Smooth muscle cell (in vitro differentiated cells): Measurements from ENCODE around the gene PSG7. TPM values are rescaled to one million over a fixed set of nuclear protein-coding genes. Genes with fewer than 3 reads are reported as not detected.
"Not testable (repeated sequence)": the region's sequence is repeated elsewhere in the genome, so short reads cannot be mapped to it uniquely, and the experiment has no call there.

ENCODE experiments used
- DNase-seq: peaks from one replicate; lab custom pipeline; 2025; ENCODE audit not compliant: unreplicated experiment; lab: John Stamatoyannopoulos, UW
- H2AFZ ChIP-seq: fragments of 200-600 bp; sonication (generic); 2 replicates; pipeline ENCODE4 v1.6.0; 2016; ENCODE audit warnings: antibody characterized with exemption, low read depth, mild to moderate bottlenecking
- H3F3A ChIP-seq: fragments of 200-600 bp; sonication (generic); 2 replicates; pipeline ENCODE4 v1.6.0; 2017; ENCODE audit warnings: antibody characterized with exemption, low read depth
- H3K27ac ChIP-seq: fragments of 200-600 bp; sonication (generic); 2 replicates; pipeline ENCODE4 v1.5.1; 2016; ENCODE audit warnings: low read depth, mild to moderate bottlenecking
- H3K27me3 ChIP-seq: fragments of 200-600 bp; sonication (generic); 2 replicates; pipeline ENCODE4 v1.6.1; 2016; ENCODE audit warnings: low read depth, mild to moderate bottlenecking
- H3K36me3 ChIP-seq: fragments of 200-600 bp; sonication (generic); 2 replicates; pipeline ENCODE4 v1.5.1; 2016; ENCODE audit warnings: low read depth
- H3K4me1 ChIP-seq: fragments of 200-600 bp; sonication (generic); 2 replicates; pipeline ENCODE4 v1.5.1; 2016; ENCODE audit warnings: low read depth
- H3K4me2 ChIP-seq: fragments of 200-600 bp; sonication (generic); 2 replicates; pipeline ENCODE4 v1.6.0; 2016; ENCODE audit warnings: mild to moderate bottlenecking
- H3K4me3 ChIP-seq: fragments of 200-600 bp; sonication (generic); 2 replicates; pipeline ENCODE4 v1.5.1; 2016; ENCODE audit warnings: mild to moderate bottlenecking
- H3K79me2 ChIP-seq: fragments of 200-600 bp; sonication (generic); 2 replicates; pipeline ENCODE4 v1.6.0; 2016; ENCODE audit warnings: low read depth, mild to moderate bottlenecking
- H3K9ac ChIP-seq: fragments of 200-600 bp; sonication (generic); 2 replicates; pipeline ENCODE4 v1.6.0; 2016; ENCODE audit warnings: low read depth
- H3K9me3 ChIP-seq: fragments of 200-600 bp; sonication (generic); replicated peaks from 2 replicates; pipeline ENCODE4 v1.5.1; 2016; ENCODE audit warnings: low read depth
- H4K20me1 ChIP-seq: fragments of 200-600 bp; sonication (generic); 2 replicates; pipeline ENCODE4 v1.6.0; 2016; ENCODE audit warnings: low read depth
- CTCF ChIP-seq: fragments of 200-600 bp; sonication (generic); IDR thresholded peaks from 2 replicates; pipeline ENCODE4 v1.5.1; 2017; ENCODE audit warnings: borderline replicate concordance, mild to moderate bottlenecking, antibody characterized with exemption; ENCODE audit not compliant: insufficient read depth, poor library complexity, severe bottlenecking
- WGBS: methylation state at CpG from one replicate; pipeline ENCODE4 v1.1.7; 2016; ENCODE audit warnings: low lambda C conversion rate; 5-methylcytosine and 5-hydroxymethylcytosine counted together
- polyA plus RNA-seq: library from polyadenylated mRNA; unstranded; fragments of >200 nt; fragmentation: Nextera tagmentation; extraction: Ambion mirVana; gene quantifications from 2 replicates; pipeline ENCODE4 v1.2.1, GENCODE V29; 2016
- total RNA-seq: library from RNA; depleted of rRNA; stranded (reverse); fragments of >200 nt; gene quantifications from 2 replicates; pipeline ENCODE4 v1.2.3, GENCODE V29; 2014

PSG7 gene
- total and polyA plus RNA-seq, 2 experiments from 2014 or later: not detected

GRCh38 chr19:42961119-42961518 is 24.1 kb upstream of the PSG7 start:
- H3K4me3 ChIP-seq: no peak overlapping the region
- H3K27me3 ChIP-seq: no peaks in the 10 kb centered on the region
- H3K36me3 ChIP-seq: no peaks in the 10 kb centered on the region
- no peaks in the 10 kb centered on the region for H3K79me2 ChIP-seq
- H4K20me1 ChIP-seq: no peaks in the 10 kb centered on the region
- no peaks in the 10 kb centered on the region for H3F3A ChIP-seq
- no peaks in the 10 kb centered on the region for H3K4me1 ChIP-seq
- H3K4me2 ChIP-seq: no peak overlapping the region
- no peak overlapping the region for H3K27ac ChIP-seq
- DNase-seq: no peak
- H2AFZ ChIP-seq: no peak overlapping the region
- WGBS: 80% methylated on average over 6 of the region's 6 CpGs
- H3K9me3 ChIP-seq: no peaks in the 10 kb centered on the region
- no peak overlapping the region for H3K9ac ChIP-seq
- no peak for TF ChIP-seq CTCF

GRCh38 chr19:42952126-42952525 is 15.1 kb upstream of the PSG7 start:
- not testable (repeated sequence) for H2AFZ ChIP-seq, H3K36me3 ChIP-seq, H3K9ac ChIP-seq, H3K9me3 ChIP-seq, H3K4me1 ChIP-seq, H3F3A ChIP-seq, H3K27me3 ChIP-seq, H3K4me2 ChIP-seq, H3K79me2 ChIP-seq, DNase-seq, H4K20me1 ChIP-seq, H3K4me3 ChIP-seq, H3K27ac ChIP-seq
- WGBS: 66% methylated on average over 4 of the region's 4 CpGs

GRCh38 chr19:42951476-42951875 is 14.5 kb upstream of the PSG7 start:
- H3K9ac ChIP-seq, H3K79me2 ChIP-seq, H3K4me3 ChIP-seq, H3K9me3 ChIP-seq, H3F3A ChIP-seq, H2AFZ ChIP-seq, H3K4me1 ChIP-seq, H4K20me1 ChIP-seq, H3K4me2 ChIP-seq, H3K36me3 ChIP-seq, DNase-seq, H3K27ac ChIP-seq, H3K27me3 ChIP-seq: not testable (repeated sequence)
- 68% methylated on average over 2 of the region's 2 CpGs for WGBS

GRCh38 chr19:42942187-42942789 is 5.3 kb upstream of the PSG7 start:
- H3F3A ChIP-seq: no peaks in the 10 kb centered on the region
- no peaks in the 10 kb centered on the region for H3K79me2 ChIP-seq
- 65% methylated on average over 13 of the region's 13 CpGs for WGBS
- TF ChIP-seq CTCF: no peak
- H2AFZ ChIP-seq: no peak overlapping the region
- H3K27ac ChIP-seq: no peak overlapping the region
- H3K4me1 ChIP-seq: no peaks in the 10 kb centered on the region
- no peaks in the 10 kb centered on the region for H3K9me3 ChIP-seq
- no peaks in the 10 kb centered on the region for H3K36me3 ChIP-seq
- no peak overlapping the region for H3K9ac ChIP-seq
- no peak overlapping the region for H3K4me2 ChIP-seq
- DNase-seq: no peak
- no peaks in the 10 kb centered on the region for H3K27me3 ChIP-seq
- no peaks in the 10 kb centered on the region for H4K20me1 ChIP-seq
- no peak overlapping the region for H3K4me3 ChIP-seq

- not testable (repeated sequence) for H3K27me3 ChIP-seq, H3K9ac ChIP-seq, H3K27ac ChIP-seq, H4K20me1 ChIP-seq, DNase-seq, H3K79me2 ChIP-seq, H3K4me1 ChIP-seq, H3K36me3 ChIP-seq, H3K9me3 ChIP-seq, H3K4me3 ChIP-seq, H2AFZ ChIP-seq, H3F3A ChIP-seq, H3K4me2 ChIP-seq
Measured at GRCh38 chr19:42934726-42935125, 2.3 kb downstream of the PSG7 start.

- H3K9ac ChIP-seq, H4K20me1 ChIP-seq, H3F3A ChIP-seq, H3K27ac ChIP-seq, H3K36me3 ChIP-seq, H3K79me2 ChIP-seq, H2AFZ ChIP-seq, H3K4me3 ChIP-seq, H3K4me2 ChIP-seq, H3K4me1 ChIP-seq, DNase-seq, H3K27me3 ChIP-seq, H3K9me3 ChIP-seq: not testable (repeated sequence)
Measured at GRCh38 chr19:42934183-42934582, 2.8 kb downstream of the PSG7 start.

- not testable (repeated sequence) for H3K27ac ChIP-seq, H3K4me3 ChIP-seq, H3K4me1 ChIP-seq, H3K9me3 ChIP-seq, H3K27me3 ChIP-seq, H3K4me2 ChIP-seq, H3F3A ChIP-seq, H3K9ac ChIP-seq, H2AFZ ChIP-seq, H3K79me2 ChIP-seq, DNase-seq, H3K36me3 ChIP-seq, H4K20me1 ChIP-seq
- 65% methylated on average over 3 of the region's 3 CpGs for WGBS
Measured at GRCh38 chr19:42933412-42933811, 3.6 kb downstream of the PSG7 start.
